Glutamatergic neuron (in vitro differentiated cells): Measurements from ENCODE around the gene OSTM1. TPM values are rescaled to one million over a fixed set of nuclear protein-coding genes. Genes with fewer than 3 reads are reported as not detected.
A peak's percentile ranks its signal among the peaks of the same experiment; 100 is the strongest.

ENCODE experiments used
- DNase-seq: peaks from one replicate; pipeline ENCODE4 v3.0.0; 2022
- H3K27ac Mint-ChIP-seq: one replicate; pipeline ENCODE4 v1.8.0; 2020; ENCODE audit warnings: mild to moderate bottlenecking, mixed read lengths, inconsistent platforms; ENCODE audit not compliant: unreplicated experiment
- H3K27me3 Mint-ChIP-seq: one replicate; pipeline ENCODE4 v1.8.0; 2020; ENCODE audit warnings: mild to moderate bottlenecking, moderate library complexity, mixed read lengths, inconsistent platforms; ENCODE audit not compliant: unreplicated experiment
- H3K36me3 Mint-ChIP-seq: one replicate; pipeline ENCODE4 v1.8.0; 2020; ENCODE audit warnings: mild to moderate bottlenecking, mixed read lengths, inconsistent platforms; ENCODE audit not compliant: unreplicated experiment
- H3K4me1 Mint-ChIP-seq: one replicate; pipeline ENCODE4 v1.8.0; 2020; ENCODE audit warnings: mild to moderate bottlenecking, low read depth, mixed read lengths, inconsistent platforms; ENCODE audit not compliant: unreplicated experiment
- H3K4me3 Mint-ChIP-seq: one replicate; pipeline ENCODE4 v1.8.0; 2020; ENCODE audit warnings: mild to moderate bottlenecking, mixed read lengths, inconsistent platforms; ENCODE audit not compliant: unreplicated experiment
- H3K9me3 Mint-ChIP-seq: one replicate; pipeline ENCODE4 v1.8.0; 2020; ENCODE audit warnings: mild to moderate bottlenecking, moderate library complexity, mixed read lengths, inconsistent platforms; ENCODE audit not compliant: unreplicated experiment
- total RNA-seq: library from RNA; stranded (reverse); fragmentation: NEBNext Ultra II Directional; extraction: Animal tissue kit (Norgen Biotek cat#: 25700); gene quantifications from one replicate; pipeline ENCODE4 v1.2.1, GENCODE V29; 2021; ENCODE audit not compliant: unreplicated experiment
- TF ChIP-seq, protein P1 (sequence below): fragments of 200-600 bp; sonication (generic); IDR thresholded peaks from one replicate; pipeline ENCODE4 v1.5.0; 2021; ENCODE audit not compliant: partially characterized antibody, unreplicated experiment

OSTM1 gene
- total RNA-seq, 1 donor from 2014 or later, result 47.7 TPM

DNA sequence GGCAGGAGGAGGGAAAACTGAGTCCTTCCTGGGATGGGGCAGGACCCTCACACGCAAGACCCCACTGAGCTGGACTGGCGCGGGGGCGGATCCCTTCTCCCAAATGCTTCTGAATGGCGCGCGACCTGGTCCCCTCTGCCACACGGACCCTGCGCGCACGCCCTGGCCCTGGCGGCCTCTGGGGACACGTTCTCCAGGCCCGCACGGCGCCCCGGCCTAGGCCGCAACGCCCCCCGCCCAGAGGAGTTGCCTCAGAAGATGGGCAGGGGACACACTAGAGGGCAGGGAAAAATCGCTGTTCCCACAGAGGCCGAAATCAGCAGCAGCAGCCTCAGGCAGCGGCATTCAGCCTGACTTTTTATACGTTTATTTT lies 45.2 kb upstream of the OSTM1 start:
- peak; percentile 21 for DNase-seq
- TF ChIP-seq, protein P1, sequence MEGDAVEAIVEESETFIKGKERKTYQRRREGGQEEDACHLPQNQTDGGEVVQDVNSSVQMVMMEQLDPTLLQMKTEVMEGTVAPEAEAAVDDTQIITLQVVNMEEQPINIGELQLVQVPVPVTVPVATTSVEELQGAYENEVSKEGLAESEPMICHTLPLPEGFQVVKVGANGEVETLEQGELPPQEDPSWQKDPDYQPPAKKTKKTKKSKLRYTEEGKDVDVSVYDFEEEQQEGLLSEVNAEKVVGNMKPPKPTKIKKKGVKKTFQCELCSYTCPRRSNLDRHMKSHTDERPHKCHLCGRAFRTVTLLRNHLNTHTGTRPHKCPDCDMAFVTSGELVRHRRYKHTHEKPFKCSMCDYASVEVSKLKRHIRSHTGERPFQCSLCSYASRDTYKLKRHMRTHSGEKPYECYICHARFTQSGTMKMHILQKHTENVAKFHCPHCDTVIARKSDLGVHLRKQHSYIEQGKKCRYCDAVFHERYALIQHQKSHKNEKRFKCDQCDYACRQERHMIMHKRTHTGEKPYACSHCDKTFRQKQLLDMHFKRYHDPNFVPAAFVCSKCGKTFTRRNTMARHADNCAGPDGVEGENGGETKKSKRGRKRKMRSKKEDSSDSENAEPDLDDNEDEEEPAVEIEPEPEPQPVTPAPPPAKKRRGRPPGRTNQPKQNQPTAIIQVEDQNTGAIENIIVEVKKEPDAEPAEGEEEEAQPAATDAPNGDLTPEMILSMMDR, result no peak
- Mint-ChIP-seq H3K4me3 (peak overlapping the region; percentile 52), H3K27ac (no peak overlapping the region), H3K27me3 (peaks cover 39% of the 10 kb centered on the region), H3K9me3 (peaks cover 6% of the 10 kb centered on the region), H3K36me3 (no peaks in the 10 kb centered on the region), H3K4me1 (peaks cover 35% of the 10 kb centered on the region)

DNA sequence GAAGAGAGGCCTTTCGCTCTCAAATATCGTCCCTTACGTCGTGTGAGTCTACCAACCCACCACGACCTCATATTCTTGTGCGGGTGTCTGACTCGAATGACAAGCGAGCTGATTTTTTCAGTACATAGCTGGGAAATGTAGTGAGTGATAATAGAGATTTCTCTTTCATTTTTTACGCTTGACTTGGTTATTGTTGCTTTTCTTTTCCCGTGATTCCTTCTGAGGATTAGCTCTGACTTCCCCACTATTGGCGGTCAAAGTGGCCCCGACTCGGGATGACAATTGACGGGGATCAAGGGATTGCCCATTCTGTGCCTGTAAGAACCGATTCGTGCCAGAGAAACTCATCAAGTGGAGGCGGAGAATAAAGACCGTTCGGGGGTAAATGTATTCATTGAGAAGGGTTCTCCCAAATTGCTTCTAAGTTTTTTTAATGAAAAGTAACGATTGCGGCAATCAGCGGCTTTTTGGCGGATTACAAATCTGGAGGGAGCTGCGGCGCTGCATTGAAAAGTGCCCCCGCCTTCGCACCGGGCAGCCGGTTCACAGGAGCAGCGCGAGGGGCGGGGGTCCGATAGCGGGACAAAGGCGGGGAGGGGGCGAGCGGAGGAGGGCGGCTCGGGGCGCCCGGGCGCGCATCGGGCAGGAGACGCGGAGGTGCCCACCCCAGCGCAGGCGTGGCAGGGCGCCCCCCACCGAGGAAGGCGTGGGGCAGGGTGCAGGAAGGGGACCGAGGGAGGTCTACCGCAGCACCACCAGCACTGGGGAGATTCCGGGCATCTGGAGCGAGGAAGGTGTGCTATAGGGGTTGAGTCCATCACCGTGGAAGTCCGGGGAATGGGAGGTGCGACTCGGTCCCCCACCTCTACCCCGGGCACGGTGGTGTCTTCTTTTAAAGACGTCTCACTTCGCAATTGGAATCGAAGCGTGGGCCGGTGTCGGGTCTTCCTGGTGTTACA lies 44.5 kb upstream of the OSTM1 start:
- DNase-seq, result peak; percentile 24
- TF ChIP-seq, protein P1, result no peak
- H3K27ac Mint-ChIP-seq, result peak overlapping the region; percentile 31

DNA sequence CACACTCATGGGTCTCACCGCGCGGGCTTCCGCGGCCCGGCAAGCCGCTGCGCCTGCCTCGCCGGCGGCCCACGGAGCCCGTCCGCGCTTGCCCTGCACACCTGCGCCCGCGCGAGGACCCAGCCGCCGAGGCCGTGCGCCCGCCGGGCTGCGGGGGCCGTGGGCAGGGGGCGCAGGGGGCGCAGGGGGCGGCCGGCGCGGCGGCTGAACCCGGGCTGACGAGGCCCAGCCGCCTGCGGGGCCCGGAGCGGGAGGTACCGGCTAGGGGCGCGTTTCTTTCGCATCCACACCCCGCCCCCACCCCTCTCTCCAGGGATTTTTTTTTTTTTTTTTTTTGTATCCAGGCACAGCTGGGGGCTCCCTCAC lies 43.8 kb upstream of the OSTM1 start:
- peaks cover 6% of the 10 kb centered on the region for H3K9me3 Mint-ChIP-seq
- H3K4me3 Mint-ChIP-seq, result peak overlapping the region; percentile 94
- H3K27ac Mint-ChIP-seq, result no peak overlapping the region
- TF ChIP-seq, protein P1, result no peak
- peaks cover 36% of the 10 kb centered on the region for H3K27me3 Mint-ChIP-seq
- H3K4me1 Mint-ChIP-seq, result peaks cover 34% of the 10 kb centered on the region
- no peak for DNase-seq
- no peaks in the 10 kb centered on the region for H3K36me3 Mint-ChIP-seq

More for the DNA sequence above, 44.5 kb upstream of the OSTM1 start:
- Mint-ChIP-seq H3K27me3 (peaks cover 36% of the 10 kb centered on the region), H3K4me3 (peak overlapping the region; percentile 94), H3K9me3 (peaks cover 6% of the 10 kb centered on the region), H3K4me1 (peaks cover 39% of the 10 kb centered on the region), H3K36me3 (no peaks in the 10 kb centered on the region)

DNA sequence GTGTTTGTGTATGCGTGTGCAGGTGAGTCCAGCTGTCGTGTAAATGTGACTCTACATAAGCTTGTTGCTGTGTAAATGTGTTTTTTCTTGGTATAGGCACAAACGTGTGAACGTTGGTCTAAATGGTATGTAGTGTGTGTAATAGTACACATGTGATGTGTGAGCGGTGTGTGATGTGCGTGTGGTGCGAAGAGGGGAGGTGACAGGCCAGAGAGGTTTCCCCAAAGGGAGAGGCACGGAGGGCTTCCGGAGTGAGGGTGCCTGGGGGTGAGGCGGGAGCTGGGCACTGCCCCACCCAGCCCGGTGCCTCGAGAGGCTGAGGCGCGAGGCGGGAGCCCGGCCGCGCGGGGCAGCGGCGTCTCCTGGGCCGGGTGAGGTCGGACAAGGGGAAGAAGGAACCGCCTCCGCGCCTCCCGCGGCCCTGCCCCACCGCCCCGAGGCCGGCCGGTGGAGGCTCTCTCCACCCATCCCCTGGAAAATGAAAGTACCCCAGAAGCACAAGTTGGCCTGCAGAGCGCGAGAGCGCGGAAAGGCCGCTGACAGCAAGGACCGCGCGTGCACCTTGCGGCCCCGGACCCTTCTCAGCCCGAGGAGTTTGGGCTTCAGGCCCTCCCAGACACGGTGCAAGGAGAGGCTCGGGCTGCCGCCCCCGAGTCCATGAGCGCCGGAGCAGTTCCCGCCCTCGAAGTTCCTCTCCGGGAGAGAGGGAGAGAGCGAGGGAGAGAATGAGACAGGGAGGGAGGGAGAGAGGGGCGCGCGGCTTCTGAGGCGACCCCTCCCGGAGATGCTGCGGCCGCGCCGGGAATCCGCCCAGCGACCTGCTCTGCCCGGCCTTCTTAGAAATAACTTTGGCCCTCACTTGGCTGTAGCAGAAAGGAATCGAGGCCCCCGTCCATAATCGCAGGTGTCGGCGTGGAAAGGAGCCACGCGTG lies 43.2 kb upstream of the OSTM1 start:
- TF ChIP-seq, protein P1, result no peak
- Mint-ChIP-seq H3K4me3 (peak overlapping the region; percentile 89), H3K27ac (peak overlapping the region; percentile 1), H3K4me1 (peaks cover 33% of the 10 kb centered on the region), H3K9me3 (peaks cover 6% of the 10 kb centered on the region), H3K27me3 (peaks cover 36% of the 10 kb centered on the region), H3K36me3 (no peaks in the 10 kb centered on the region)
- peak; percentile 28 for DNase-seq
